ENCODE data around the gene SESTD1. TPM values are rescaled to one million over a fixed set of nuclear protein-coding genes. Genes with fewer than 3 reads are reported as not detected.

Gene SESTD1
- polyA plus RNA-seq, 1 donor from 2014 or later = 39.5 TPM

GRCh38 chr2:179165356-179166000 is 99.2 kb downstream of the SESTD1 start (continued):
- TF ChIP-seq, protein P1, sequence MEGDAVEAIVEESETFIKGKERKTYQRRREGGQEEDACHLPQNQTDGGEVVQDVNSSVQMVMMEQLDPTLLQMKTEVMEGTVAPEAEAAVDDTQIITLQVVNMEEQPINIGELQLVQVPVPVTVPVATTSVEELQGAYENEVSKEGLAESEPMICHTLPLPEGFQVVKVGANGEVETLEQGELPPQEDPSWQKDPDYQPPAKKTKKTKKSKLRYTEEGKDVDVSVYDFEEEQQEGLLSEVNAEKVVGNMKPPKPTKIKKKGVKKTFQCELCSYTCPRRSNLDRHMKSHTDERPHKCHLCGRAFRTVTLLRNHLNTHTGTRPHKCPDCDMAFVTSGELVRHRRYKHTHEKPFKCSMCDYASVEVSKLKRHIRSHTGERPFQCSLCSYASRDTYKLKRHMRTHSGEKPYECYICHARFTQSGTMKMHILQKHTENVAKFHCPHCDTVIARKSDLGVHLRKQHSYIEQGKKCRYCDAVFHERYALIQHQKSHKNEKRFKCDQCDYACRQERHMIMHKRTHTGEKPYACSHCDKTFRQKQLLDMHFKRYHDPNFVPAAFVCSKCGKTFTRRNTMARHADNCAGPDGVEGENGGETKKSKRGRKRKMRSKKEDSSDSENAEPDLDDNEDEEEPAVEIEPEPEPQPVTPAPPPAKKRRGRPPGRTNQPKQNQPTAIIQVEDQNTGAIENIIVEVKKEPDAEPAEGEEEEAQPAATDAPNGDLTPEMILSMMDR (IDR thresholded peaks at IDR 0.05; ENCODE audit: poor library complexity, severe bottlenecking) = no peak

DNA sequence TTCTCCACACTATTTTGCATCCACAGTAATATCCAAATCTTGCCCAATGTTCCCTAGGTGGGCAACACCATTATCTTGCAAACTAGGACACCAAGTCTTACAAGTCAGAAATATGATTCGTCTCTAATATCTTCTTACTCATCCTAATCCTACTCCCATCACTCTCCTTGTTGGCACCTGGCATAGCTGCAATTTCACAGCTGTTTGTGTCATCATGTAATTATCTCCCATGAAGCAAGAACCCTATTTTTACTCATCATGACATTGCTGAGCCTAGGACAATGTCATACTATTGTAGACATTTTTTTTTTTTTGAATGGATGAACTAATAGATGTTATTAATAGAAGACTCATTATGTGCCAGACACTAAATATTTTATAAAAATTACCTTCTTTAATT is 123.4 kb downstream of the SESTD1 start:
- Histone ChIP-seq H3K79me2 (replicated peaks; ENCODE audit: insufficient read depth, low read length) (no peaks in the 10 kb centered on the region), H4K20me1 (ENCODE audit: insufficient read depth) (no peaks in the 10 kb centered on the region), H3K9me2 (ENCODE audit: insufficient read depth, low read length) (no peaks in the 10 kb centered on the region), H3K36me3 (ENCODE audit: insufficient read depth, low read length) (peaks cover 16% of the 10 kb centered on the region), H3K4me3 (ENCODE audit: low read length) (no peak overlapping the region), H3K4me2 (ENCODE audit: low read length) (no peak overlapping the region), H3K27me3 (ENCODE audit: insufficient read depth, low read depth, low read length) (no peaks in the 10 kb centered on the region), H3K9me3 (ENCODE audit: low read length) (no peaks in the 10 kb centered on the region), H3K27ac (ENCODE audit: low read length) (no peak overlapping the region), H3F3A (ENCODE audit: insufficient read depth, low read length, poor library complexity, severe bottlenecking) (no peaks in the 10 kb centered on the region), H3K9ac (ENCODE audit: low read length) (no peak overlapping the region), H2AFZ (ENCODE audit: low read depth, low read length) (no peak overlapping the region)
- TF ChIP-seq, protein P1 (IDR thresholded peaks at IDR 0.05; ENCODE audit: poor library complexity, severe bottlenecking) = no peak
- TF ChIP-seq POLR2AphosphoS5 (IDR thresholded peaks at IDR 0.05) = no peak
- TF ChIP-seq EZH2 (IDR thresholded peaks at IDR 0.05; ENCODE audit: borderline replicate concordance, insufficient read depth, low read length, poor library complexity, severe bottlenecking) = no peak
- TF ChIP-seq, protein P2, sequence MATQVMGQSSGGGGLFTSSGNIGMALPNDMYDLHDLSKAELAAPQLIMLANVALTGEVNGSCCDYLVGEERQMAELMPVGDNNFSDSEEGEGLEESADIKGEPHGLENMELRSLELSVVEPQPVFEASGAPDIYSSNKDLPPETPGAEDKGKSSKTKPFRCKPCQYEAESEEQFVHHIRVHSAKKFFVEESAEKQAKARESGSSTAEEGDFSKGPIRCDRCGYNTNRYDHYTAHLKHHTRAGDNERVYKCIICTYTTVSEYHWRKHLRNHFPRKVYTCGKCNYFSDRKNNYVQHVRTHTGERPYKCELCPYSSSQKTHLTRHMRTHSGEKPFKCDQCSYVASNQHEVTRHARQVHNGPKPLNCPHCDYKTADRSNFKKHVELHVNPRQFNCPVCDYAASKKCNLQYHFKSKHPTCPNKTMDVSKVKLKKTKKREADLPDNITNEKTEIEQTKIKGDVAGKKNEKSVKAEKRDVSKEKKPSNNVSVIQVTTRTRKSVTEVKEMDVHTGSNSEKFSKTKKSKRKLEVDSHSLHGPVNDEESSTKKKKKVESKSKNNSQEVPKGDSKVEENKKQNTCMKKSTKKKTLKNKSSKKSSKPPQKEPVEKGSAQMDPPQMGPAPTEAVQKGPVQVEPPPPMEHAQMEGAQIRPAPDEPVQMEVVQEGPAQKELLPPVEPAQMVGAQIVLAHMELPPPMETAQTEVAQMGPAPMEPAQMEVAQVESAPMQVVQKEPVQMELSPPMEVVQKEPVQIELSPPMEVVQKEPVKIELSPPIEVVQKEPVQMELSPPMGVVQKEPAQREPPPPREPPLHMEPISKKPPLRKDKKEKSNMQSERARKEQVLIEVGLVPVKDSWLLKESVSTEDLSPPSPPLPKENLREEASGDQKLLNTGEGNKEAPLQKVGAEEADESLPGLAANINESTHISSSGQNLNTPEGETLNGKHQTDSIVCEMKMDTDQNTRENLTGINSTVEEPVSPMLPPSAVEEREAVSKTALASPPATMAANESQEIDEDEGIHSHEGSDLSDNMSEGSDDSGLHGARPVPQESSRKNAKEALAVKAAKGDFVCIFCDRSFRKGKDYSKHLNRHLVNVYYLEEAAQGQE (IDR thresholded peaks at IDR 0.05; ENCODE audit: borderline replicate concordance) = no peak
- no peak for TF ChIP-seq SMC3 (conservative IDR thresholded peaks at IDR 0.05; ENCODE audit: poor library complexity)
- no peak for TF ChIP-seq MXI1 (conservative IDR thresholded peaks at IDR 0.05; ENCODE audit: poor library complexity, severe bottlenecking)
- no peak for TF ChIP-seq RAD21 (conservative IDR thresholded peaks at IDR 0.05)
- no peak for TF ChIP-seq TAF1 (IDR thresholded peaks at IDR 0.05; ENCODE audit: low read depth)
- no peak for TF ChIP-seq EP300 (conservative IDR thresholded peaks at IDR 0.05; ENCODE audit: poor library complexity, severe bottlenecking)

Measured in neural cell (in vitro differentiated cells).